HG03521 (cell line): ENCODE measurements around the gene CTCFL.
"Not testable (repeated sequence)": the region's sequence is repeated elsewhere in the genome, so short reads cannot be mapped to it uniquely, and the experiment has no call there.

Experiments used
- ATAC-seq: cut with Tn5 transposase; IDR thresholded peaks from one replicate; pipeline ENCODE4 v1.9.1; 2021; ENCODE audit warnings: mild to moderate bottlenecking, moderate library complexity; ENCODE audit not compliant: unreplicated experiment

The CTCFL gene

GRCh38 chr20:57509665-57510237, 15.2 kb downstream of the CTCFL start:
- no peak for ATAC-seq

- ATAC-seq, result no peak
These were observed 16.1 kb downstream of the CTCFL start for GRCh38 chr20:57508831-57509230.

GRCh38 chr20:57508381-57508780, 16.6 kb downstream of the CTCFL start:
- ATAC-seq, result no peak

GRCh38 chr20:57507477-57507876, 17.5 kb downstream of the CTCFL start:
- no peak for ATAC-seq

- no peak for ATAC-seq
These were observed 19.0 kb downstream of the CTCFL start for GRCh38 chr20:57505979-57506378.

GRCh38 chr20:57504411-57504810, 20.5 kb downstream of the CTCFL start:
- ATAC-seq, result no peak

- ATAC-seq, result no peak
These were observed 21.8 kb downstream of the CTCFL start for GRCh38 chr20:57503035-57503658.

- no peak for ATAC-seq
These were observed 22.6 kb downstream of the CTCFL start for GRCh38 chr20:57502336-57502700.

GRCh38 chr20:57501461-57502335, 23.2 kb downstream of the CTCFL start:
- ATAC-seq, result no peak

- ATAC-seq, result no peak
These were observed 24.0 kb downstream of the CTCFL start for GRCh38 chr20:57500962-57501361.

GRCh38 chr20:57500235-57500634, 24.7 kb downstream of the CTCFL start:
- no peak for ATAC-seq

- ATAC-seq, result no peak
These were observed 25.3 kb downstream of the CTCFL start for GRCh38 chr20:57499676-57500075.

- ATAC-seq, result no peak
These were observed 26.2 kb downstream of the CTCFL start for GRCh38 chr20:57498425-57499400.

GRCh38 chr20:57496592-57496991, 28.3 kb downstream of the CTCFL start:
- no peak for ATAC-seq

- no peak for ATAC-seq
These were observed 29.0 kb downstream of the CTCFL start for GRCh38 chr20:57495978-57496377.

GRCh38 chr20:57493091-57493615, 31.8 kb downstream of the CTCFL start:
- ATAC-seq, result no peak

GRCh38 chr20:57491373-57491772, 33.6 kb downstream of the CTCFL start:
- no peak for ATAC-seq

- ATAC-seq, result not testable (repeated sequence)
These were observed 36.7 kb downstream of the CTCFL start for GRCh38 chr20:57488277-57488676.

- ATAC-seq, result no peak
These were observed 39.2 kb downstream of the CTCFL start for GRCh38 chr20:57485770-57486169.

GRCh38 chr20:57484772-57485171, 40.2 kb downstream of the CTCFL start:
- no peak for ATAC-seq
